ENCODE measurements around the gene MYMK.

Gene MYMK

GRCh38 chr9:133516256-133516960 lies 8.4 kb downstream of the MYMK start:
- DNase-seq = no peak

GRCh38 chr9:133515615-133516255 lies 9.0 kb downstream of the MYMK start:
- no peak for DNase-seq

GRCh38 chr9:133515240-133515610 lies 9.5 kb downstream of the MYMK start:
- no peak for DNase-seq

GRCh38 chr9:133514460-133515239 lies 10.1 kb downstream of the MYMK start:
- no peak for DNase-seq

GRCh38 chr9:133513214-133514100 lies 11.3 kb downstream of the MYMK start:
- no peak for DNase-seq

DNA sequence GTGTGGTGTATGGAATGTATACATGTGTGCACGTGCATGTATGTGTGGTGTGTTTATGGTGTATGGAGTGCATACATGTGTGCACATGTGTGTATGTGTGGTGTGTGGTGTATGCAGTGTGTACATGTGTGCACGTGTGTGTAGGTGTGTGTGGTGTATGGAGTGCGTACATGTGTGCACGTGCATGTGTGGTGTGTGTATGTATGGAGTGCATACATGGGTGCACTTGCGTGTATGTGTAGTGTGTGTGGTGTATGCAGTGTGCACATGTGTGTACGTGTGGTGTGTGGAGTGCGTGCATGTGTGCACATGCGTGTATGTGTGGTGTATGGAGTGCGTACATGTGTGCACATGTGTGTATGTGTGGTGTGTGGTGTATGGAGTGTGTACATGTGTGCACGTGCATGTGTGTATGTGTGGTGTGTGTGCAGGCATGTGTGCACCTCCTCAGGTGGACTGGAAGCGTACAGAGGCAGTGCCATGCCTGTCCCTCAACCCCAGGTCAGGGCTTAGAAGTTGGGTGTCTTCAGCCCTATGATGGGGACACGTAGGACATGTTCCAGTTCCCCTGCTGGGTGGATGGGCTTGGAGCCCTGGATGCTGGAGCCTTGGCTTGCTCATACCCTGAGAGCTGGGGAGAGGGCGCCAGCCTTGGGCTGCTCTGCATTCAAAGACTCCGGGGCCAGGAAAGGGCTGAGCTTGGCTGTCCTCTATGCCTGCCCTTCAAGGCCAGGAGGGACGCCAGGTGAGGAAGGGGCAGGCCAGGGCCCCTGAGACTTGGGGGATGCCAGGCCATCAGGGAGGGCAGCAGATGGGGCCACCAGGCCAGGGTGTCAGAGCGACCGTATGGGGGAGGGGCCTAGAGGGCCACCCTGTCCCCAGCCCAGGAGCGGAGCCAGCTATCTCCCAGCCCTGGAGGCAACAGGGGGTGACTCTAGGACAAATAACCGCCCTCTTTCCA lies 12.2 kb downstream of the MYMK start:
- DNase-seq = no peak

- DNase-seq = no peak
Measured at GRCh38 chr9:133511607-133512006, 13.2 kb downstream of the MYMK start.

DNA sequence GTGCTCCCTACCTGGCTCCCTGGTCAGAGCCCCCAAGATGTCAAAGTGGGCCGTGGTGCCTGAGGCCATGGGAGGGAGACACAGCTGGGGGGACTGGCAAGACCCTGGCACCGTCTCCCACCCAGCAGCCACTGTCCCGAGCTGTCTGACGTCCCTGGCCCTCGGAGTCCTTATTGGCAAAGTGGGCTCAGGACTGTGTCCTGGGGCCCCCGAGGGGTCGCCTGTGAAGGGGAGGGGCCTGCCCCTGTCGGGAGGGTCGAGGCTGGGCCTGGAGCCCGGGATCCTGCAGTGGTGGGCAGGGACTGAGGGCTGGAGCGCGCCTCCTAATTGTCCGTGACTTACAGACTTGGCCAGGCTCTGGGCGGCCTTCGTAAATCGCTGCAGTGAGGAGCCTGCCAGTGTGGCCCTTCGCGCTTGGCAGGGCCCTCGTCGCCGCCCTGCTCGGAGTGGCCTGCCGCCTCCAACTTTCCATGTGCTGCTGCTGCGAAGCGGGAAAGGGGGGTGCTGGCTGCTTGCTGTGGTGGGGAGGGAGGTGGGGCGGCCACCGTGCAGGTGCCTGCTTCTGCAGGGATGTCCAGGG lies 13.7 kb downstream of the MYMK start:
- no peak for DNase-seq

GRCh38 chr9:133509179-133510083 lies 15.3 kb downstream of the MYMK start:
- peak; percentile 96 for DNase-seq

DNA sequence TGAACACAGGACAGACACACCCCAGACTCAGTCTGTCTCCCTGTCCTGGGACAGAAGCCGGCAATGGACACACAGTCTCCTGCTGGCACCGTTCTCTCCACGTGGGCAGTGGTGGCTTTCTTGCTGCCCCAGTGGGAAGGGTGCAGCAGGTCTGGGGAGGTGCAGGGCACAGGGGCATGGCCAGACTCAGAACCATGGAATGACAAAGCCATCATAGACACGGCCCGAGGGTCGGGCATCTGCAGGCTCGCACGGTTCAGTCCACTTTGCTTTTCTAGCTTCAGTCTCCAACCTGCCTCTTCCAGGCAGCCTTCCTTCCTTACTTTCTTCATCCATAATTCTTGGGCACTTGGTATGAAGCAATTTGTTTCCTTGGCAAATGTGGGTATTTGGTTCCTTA lies 16.7 kb downstream of the MYMK start:
- no peak for DNase-seq

DNA sequence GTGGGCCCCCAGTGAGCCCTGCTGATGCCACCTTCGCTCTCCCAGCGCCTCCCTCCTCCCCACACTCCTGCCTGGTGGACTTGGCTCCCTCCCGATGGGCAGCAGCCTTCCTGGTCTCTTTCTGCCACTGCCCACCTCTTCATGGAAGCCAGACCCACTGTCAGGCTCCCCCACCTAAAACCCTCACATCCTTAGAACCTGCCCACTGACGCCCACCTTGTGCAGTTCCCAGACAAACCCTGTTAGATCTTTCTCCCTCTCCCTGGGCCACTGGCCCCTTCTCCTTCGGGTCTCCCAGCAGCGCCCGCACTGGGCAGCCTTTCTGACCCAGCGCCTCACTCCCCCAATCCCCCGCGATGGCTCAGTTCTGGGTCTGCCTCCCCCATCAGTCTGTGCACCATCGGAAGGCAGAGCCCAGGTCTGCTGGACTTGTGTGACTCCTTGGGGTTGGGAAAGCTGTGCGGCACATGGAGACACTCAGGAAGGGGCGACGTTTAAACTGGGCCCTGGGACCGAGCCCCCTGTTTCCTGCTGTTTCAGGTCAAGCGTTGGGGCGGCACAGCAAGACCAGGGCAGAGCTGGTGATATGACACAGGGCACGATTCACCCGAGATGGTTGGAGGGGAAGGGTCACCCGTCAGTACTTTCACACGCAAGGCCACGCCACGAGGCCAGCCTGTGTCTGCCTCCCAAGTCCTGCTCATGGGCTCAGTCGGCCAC lies 17.4 kb downstream of the MYMK start:
- no peak for DNase-seq

DNA sequence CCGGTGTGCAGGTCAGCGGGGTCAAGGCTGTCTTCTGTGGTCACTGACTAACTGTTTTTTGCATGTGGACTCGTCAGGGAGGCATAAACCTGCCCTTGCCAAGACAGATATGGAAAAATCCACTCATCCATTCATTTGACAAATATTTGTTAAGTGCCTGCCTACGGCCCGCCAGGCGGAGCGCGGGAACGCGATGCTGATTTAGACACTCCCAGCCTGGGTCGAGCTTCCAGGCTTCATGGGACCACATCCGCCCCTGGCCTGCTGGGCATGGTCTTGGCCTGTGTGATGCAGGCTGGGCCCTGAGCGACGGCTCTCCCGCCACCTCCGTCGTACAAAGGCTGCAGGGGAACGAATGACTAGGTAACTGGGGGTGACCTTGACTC lies 18.1 kb downstream of the MYMK start:
- no peak for DNase-seq

GRCh38 chr9:133505901-133506652 lies 18.7 kb downstream of the MYMK start:
- DNase-seq = no peak

DNA sequence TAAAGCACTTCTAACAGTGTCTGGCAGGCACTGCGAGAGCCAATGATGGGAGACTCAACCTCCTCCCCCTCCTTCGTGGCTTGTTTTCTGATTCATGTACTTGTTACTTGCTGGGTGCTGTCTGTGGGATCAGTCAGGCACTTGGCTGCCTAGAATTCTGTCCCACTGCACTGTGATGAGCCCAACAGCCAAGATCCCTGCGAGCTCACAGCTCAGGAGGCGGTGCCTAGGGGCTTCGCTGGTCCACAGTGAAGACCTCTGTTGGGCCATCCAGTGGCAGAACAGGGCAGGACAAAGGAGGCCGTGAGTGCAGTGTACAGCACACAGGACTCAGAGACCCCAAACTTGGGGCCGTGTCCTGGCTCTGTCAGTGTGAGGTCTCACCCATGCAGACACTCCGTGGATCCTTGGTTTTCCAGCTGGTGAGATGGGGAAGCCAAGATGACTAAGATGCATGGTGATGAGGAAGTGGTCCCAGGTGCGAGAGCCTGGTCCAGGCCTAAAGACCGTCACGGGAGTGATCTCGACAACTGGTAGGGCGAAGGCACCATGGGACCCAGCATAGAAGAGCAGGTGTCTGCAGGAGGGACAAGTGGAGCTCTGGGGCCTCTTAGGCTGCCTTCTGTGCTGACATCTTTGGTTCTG lies 19.5 kb downstream of the MYMK start:
- no peak for DNase-seq

DNA sequence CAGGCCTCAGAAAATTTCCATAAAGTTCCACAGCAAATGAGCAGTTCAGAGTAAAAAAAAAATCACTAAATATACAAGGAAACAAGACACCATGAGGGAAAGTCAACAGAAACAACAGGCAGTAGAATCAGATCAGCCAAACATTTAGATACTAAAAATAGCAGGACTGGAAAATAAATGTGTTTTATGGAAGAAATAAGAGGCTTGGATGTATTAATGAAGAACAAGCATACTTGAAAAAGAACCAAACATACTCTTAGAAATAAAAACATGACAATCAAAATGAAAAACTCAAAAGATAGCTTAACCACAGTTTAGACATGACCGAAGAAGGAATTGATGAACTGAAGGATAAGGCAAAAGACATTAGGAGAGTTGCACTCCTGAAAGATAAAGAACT lies 22.6 kb downstream of the MYMK start:
- no peak for DNase-seq

- DNase-seq = no peak
Measured at GRCh38 chr9:133499892-133500270, 24.9 kb downstream of the MYMK start.

DNA sequence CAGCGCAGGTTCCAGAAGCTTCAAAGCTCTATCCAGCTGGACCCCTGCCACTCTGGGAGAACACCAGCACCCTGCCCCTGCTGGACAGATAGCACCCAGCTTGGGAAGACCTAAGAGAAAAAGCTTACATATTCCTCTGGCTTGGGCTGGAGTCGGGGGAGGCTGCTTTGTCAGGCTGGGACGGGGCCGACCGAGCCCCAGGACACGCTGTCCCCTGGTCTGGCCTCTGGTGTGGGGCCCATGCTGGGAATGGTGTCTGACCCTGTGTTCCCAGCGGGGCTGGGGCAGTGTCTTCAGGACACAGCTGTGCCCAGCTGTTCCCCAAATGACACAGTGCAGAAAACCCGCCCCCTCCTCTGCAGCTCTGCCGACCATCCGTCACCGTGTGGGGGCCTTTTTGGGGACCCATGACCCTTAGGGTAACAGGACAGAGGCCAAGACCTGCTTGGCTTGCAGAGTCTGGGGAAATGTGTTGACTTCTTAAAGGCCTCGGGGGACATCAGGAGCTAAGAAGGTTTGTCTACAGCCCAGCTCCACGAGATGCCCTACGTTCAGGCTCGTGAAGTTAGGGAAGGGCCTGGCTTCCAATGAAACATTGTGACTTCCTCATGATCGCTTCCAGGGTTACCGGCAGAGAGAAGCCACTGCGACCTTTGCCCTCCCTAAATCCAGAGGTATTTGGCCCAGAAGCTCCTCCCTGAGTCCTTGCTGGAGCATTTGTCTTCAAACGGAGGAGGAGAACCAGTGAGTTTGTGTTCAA lies 25.4 kb downstream of the MYMK start:
- DNase-seq = no peak

Measured in NCI-H1417 treated with DMSO at 0.1 percent for 48 hours (cell line).